Hypothalamus (tissue), 51 donors: ENCODE results near the gene IGSF23.
A peak's percentile ranks its signal among the peaks of the same experiment; 100 is the strongest.
"Not testable (repeated sequence)": the region's sequence is repeated elsewhere in the genome, so short reads cannot be mapped to it uniquely, and the experiment has no call there.

Experiments
- DNase-seq, 51 donors: peaks; one replicate each; lab custom pipeline; 2025; lab: John Stamatoyannopoulos, UW

Gene IGSF23

DNA sequence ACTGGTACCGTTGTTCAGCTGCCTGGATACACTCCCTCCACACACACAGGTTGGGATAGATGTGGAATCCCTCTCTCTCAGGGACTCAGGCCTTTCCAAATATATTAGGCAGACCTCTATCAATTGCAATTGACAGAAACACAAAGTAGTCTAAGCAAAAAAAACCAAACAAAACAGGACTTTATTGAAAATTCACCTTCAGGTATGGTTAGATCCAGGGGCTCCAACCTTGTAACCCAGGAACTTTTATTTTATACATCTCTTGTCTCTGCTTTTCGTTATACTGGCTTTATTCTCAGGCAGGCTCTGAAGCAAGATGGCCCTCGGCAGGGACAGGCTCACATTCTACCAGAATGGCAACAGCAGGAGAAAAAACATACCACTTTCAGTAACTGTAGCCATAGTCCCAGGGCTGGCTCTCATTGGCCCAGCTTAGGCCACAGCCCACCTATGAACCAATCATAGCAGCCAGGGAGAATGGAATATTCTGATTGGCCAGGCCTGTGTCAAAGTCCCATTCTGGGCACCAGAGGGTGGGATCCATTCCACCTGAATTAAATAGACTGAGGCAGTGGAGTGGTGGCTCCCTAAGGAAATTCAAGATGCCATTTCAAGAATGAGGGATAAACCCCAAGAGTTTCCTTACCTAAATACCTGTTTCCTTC lies 44.8 kb downstream of the IGSF23 start:
- DNase-seq: no peak

DNA sequence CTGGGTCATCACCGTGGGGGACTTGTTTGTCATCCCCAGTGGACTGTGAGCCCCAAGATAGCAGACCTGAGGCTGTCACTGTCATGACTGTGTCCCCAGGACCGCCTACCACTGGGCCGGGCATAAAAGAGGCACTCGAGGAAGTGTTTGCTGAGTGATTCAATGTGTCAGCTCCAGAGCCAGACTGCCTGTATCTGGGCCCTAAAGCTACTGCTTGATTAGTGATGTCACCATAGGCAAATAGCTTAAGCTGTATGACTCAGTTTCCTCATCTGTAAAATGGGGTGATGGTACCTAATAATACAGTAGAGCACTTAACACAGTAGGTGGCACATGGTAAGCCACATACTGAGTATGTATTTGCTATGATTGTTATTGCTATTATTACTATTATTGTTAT lies 46.7 kb downstream of the IGSF23 start:
- DNase-seq: no peak

DNA sequence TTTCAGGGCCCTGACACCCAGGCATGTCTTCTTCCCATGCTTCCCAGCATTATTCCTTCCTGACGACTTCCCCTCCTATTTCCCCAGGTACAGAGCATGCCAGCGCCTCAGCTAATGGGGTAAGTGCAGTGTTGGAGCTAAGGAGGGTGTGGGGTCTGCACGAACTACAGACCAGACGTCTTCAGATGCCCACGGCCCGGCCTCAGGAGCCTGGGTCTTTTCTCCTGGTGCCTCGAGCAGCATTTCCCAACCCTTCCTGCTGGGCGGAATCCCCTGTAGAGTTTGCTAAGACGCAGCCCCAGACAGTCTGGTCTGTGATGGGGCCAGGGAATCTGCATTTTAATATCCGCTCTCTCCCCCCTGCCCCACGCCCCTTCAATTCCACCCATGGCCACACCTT lies 47.8 kb downstream of the IGSF23 start:
- no peak for DNase-seq

DNA sequence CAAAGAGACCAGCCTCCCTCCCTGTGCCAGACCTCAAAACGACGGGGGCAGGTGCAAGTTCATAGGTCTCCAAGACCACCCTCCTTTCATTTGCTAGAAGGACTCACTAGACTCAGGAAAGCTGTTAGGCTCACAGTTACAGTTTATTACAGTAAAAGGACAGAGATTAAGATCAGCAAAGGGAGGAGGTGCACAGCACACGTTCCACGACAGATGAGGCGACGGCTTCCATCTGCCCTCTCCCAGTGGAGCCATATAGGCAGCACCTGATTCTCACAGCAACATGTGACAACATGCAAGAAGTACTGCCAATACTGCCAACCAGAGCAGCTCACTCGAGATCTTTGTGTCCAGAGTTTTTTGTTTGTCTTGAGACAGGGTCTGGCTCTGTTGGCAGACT lies 48.5 kb downstream of the IGSF23 start:
- DNase-seq: no peak

DNA sequence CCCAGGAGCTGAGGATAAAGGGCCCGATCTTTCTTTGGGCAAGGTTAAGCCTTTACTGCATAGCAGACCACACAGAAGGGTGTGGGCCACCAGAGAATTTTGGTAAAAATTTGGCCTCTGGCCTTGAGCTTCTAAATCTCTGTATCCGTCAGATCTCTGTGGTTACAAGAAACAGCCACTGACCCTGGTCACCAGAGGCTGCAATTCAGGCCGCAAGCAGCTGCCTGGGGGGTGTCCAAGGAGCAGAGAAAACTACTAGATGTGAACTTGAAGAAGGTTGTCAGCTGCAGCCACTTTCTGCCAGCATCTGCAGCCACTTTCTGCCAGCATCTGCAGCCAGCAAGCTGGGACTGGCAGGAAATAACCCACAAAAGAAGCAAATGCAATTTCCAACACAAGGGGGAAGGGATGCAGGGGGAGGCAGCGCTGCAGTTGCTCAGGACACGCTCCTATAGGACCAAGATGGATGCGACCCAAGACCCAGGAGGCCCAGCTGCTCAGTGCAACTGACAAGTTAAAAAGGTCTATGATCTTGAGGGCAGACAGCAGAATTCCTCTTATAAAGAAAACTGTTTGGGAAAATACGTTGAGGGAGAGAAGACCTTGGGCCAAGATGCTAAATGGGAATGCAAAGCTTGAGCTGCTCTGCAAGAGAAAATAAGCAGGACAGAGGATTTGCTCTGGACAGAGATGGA lies 49.5 kb downstream of the IGSF23 start:
- DNase-seq: peak in 2 of 51 donors; percentile 5 to 12

DNA sequence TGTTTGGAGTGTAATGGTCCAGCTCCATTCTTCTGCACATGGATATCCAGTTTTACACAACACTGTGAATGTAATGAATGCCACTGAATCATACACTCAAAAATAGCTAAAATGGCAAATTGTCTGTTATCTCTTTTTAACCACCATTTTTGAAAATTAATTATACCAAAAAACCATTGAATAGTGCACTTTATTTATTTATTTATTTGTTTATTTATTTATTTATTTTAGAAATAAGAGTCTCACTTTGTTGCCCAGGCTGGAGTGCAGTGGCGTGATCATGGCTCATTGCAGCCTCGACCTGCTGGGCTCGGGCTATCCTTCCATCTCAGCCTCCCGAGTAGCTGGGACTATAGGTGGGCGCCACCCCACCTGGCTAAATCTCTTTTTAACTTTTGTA lies 50.6 kb downstream of the IGSF23 start:
- no peak for DNase-seq

DNA sequence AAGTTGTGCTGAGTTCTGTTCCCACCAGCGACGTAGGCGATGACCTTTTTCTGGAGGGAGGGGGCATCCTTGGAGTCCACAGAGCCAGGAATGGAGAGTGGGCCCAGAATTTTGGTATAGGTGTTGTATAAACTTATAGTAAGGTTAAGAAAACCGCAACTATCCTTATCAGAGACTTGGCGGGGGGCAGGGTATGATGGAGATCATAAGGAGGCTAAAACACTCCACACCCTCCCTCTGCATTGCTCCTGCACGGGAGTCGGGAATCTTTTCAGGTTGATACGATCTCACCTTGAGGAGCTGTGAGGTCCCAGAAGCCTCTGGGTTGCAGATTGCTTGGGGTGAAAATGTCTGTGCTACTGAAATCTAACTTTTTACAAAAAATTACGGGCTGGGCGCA lies 51.6 kb downstream of the IGSF23 start:
- no peak for DNase-seq

DNA sequence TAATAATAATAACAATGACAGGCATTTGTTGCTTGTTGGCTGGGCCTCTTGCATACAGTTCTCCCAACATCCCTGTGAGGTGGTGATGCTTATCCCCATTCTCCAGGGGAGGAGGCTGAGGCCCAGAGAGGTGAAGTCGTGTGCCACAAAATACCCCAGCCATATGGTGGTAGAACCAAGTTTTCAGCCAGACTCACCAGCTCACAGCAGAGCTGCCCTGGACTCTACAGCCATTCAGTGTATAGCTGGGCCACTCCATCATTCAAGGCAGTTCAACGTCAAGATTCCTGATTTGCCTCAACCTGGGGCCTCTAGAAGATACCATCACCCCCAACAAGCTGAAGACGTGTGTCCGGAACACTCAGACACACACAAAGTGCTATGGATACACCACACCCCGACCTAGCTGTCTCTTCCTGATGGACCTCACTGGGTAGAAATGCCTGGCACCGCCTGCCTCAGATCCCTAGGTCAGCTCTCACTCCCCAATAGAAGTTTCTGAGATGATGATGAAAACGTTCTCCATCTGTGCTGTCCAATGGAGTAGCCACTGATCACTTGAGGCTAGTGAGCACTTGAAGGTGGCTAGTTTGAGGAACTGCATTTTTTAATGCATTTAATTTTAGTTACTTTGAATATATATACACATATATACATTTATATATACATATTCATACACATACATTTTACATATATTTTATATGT lies 53.6 kb downstream of the IGSF23 start:
- no peak for DNase-seq

DNA sequence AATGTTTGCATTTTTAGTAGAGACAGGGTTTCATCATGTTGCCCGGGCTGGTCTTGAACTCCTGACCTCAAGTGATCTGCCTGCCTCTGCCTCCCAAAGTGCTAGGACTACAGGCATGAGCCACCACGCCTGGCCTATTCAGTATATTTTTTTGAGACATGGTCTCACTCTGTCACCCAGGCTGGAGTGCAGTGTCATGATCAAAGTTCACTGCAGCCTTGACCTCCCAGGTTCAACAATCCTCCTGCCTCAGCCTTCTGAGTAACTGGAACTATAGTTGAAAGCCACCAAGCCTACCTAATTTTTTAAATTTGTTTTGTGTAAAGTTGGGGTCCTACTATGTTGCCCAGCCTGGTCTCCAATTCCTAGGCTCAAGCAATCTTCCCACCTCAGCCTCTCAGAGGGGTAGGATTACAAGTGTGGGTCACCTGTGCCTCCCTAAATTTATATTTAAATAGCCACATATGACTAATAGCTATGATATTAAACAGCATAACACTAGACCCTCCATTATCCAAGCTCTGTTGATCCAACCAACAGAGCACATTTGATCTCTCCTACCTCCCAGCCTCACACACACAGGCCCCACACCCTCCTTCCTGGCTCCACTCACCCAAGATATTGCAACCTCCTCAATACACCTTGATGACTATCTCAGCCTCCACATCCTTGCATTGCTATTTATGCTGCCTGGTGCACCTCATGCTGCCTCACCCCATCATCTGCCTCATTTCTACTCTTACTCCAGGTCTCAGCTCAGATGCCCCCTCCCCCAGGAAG lies 55.8 kb downstream of the IGSF23 start:
- no peak for DNase-seq

DNA sequence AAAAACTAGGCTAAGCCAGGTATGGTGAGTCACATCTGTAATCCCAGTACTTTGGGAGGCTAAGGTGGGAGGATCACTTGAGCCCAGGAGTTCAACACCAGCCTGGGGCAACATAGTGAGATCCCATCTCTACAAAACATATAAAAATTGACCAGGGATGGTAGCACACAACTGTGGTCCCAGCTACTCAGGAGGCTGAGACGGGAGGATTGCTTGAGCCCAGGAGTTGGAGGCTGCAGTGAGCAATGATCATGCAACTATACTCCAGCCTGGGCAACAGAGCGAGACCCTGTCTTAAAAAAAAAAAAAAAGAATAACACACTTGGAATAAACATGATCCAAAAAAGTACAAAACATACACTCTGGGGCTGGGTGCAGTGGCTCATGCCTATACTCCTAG lies 56.7 kb downstream of the IGSF23 start:
- DNase-seq: not testable (repeated sequence)

DNA sequence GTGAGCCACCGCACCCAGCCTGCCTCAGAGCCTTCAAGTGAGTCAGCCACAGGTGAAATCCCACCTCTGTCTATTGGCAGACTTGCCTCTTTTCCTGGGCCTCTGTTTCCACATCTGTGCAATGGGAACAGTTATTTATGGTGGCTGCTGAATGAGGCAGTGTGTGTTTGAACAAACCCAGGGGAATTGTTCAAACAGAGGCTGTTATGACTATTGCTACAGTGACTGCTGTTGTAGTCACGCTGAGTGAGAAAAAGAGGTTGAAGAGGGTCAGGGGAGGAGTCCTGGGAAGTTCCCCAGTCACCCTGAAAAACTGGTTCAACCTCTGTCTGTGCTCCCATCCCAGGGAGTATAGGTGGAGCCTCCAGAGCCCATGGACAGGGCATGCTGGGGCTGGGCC lies 58.0 kb downstream of the IGSF23 start, which contains the start of gene CEACAM19:
CEACAM19 (plus strand) TSS at position 83 of the 400 bp plus-strand sequence. CDS start 450 bp downstream, outside the sequence.
- no peak for DNase-seq

DNA sequence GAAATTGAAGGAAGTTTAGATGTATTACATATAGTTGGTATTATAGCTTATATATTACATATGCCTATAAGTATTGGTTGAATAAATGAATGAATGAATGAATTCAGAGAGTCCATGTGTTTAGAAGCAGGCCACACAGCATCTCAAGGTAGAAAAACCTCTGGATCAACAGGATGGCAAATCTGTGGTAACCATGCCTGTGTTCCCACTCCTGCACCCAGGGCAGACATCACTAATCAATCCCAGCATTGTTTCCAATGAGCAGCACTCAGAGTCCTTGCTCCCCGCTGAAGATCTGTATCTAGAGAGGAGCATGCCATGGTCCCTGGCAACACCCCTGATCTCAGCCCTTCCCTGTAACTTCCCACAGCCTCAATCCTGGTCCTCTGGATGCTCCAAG lies 58.9 kb downstream of the IGSF23 start:
- DNase-seq: no peak

DNA sequence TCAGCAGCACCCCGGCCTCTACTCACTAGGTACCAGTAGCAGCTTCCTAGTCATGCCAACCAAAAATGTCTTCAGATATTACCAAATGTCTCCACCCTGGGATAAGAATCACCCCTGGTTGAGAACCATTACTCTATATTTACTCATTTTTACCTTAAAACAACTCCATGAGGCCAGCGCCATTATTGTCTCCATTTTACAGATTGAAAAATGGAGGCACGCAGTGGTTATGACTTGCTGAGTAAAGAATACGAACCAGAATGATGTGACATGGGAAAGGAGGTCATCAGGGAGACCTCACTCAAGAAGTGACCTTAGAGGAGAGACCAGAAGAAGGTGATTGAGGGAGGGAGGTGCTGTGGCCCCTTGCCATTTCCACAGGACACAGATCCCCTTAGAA lies 60.1 kb downstream of the IGSF23 start:
- DNase-seq: no peak

DNA sequence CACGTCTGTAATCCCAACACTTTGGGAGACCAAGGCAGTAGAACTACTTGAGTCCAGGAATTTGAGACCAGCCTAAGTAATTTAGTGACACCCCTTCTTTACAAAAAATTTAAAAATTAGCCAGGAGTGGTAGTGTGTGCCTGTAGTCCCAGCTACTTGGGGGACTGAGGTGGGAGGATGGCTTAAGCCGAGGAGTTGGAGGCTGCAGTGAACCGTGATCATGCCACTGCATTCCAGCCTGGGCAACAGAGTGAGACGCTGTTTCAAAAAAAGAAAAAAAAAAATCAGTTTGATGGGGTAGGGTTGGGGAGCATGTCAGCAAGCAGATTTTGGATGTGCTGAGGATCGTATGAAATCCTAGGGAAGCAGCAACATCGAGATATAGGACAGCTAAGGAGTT lies 62.2 kb downstream of the IGSF23 start:
- DNase-seq: no peak

DNA sequence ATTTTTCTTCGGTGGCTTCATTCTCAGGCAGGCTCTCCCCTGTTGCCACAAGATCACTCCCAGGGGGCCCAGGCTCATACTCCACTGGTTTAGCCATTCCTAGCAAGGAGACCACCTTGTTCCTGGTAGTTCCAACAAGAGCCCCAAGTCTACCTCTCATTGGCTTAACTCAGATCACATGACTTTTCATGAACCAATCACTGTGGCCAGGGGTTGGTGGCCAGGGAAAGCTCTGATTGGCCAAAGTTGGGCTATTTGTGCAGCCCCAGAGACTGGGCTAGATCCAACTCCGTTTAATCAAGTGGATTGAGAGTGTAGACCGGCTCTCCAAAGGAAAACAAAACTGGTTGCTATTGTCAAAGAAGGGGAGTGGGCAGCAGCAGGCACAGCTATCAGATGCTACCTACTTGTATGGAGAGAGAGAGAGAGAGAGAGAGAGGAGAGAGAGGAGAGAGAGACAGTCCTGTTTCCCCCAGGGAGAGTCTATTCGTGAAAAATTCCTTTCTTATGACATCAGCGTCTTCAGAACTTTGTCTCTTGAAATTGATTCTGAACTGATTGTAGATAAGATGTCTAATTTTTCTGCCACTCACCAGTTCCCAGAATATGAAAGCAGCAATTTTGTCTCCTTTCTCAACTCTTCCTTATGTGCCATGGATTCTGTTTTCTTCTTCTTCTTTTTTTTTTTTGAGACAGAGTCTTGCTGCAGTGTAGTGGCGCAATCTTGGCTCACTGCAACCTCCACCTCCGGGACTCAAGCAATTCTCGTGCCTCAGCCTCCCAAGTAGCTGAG lies 63.9 kb downstream of the IGSF23 start:
- DNase-seq: no peak

DNA sequence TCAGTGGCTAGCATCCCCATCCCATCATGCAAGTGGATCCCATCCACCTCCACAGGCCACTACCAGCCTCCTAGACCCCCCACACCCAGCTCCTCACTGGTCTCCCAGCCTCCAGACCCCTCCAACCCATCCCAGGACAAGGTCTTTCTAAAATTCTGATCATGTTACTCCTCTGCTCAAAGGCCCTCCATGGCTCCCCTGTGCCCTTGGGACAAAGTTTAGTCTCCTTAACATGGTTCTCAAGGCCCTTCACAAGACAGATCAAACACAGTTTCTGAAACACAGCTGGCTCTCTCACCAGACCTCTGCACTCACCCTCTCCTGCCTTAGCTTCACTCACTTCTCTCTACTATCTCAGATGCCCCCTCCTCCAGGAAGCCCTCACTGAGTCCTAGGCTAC lies 67.2 kb downstream of the IGSF23 start:
- DNase-seq: no peak

DNA sequence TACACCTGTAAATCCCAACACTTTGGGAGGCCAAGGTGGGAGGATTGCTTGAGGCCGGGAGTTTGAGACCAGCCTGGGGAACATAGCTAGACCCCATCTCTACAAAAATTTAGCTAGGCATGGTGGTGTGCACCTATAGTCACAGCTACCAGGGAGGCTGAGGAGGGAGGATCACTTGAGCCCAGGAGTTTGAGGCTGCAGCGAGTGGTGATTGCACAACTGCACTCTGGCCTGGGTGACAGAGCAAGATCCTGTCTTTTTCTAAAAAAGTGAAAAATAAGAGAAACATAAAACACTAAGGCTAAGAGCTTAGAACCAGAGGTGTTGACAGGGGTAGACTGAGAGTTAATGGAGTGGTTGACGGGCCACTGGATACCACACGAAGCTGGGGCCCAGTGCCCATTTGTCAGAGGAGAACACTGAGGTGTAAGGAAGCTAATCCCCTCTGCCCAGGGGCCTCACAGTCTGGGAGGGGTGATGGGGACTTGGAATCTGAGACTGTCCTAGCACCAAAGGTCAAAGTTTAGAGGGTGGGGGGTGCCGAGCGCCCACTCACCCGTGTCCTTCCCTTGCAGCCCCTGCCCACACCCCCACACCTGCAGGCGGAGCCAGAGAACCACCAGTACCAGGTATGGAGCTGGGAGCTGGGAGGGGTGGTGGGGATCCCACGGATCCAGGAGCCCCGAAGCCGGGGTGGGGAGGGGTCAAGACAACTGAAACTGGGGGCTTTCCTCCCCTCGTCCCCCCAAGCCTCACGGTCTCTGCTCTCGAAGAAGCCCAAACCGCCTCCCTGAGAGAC lies 68.8 kb downstream of the IGSF23 start:
- no peak for DNase-seq

DNA sequence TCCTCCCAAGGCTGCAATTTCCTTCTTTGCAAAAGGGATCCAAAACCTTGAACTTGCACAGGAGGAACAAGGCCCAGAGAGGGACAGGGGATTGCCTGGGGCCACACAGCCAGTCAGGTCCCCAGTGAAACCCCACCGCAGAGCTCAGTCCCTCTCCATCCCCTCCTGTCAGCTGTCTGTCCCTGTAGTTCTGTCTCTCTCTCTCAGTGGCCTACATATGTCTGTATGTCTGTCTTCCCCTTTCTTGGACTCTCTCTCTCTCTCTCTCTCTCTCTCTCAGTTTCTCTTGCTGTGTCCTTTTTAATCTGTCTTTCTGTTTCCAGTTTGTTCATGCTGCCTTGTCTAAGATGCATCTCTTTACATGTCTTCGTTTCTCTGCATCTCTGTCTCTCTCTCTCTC lies 69.4 kb downstream of the IGSF23 start:
- no peak for DNase-seq

DNA sequence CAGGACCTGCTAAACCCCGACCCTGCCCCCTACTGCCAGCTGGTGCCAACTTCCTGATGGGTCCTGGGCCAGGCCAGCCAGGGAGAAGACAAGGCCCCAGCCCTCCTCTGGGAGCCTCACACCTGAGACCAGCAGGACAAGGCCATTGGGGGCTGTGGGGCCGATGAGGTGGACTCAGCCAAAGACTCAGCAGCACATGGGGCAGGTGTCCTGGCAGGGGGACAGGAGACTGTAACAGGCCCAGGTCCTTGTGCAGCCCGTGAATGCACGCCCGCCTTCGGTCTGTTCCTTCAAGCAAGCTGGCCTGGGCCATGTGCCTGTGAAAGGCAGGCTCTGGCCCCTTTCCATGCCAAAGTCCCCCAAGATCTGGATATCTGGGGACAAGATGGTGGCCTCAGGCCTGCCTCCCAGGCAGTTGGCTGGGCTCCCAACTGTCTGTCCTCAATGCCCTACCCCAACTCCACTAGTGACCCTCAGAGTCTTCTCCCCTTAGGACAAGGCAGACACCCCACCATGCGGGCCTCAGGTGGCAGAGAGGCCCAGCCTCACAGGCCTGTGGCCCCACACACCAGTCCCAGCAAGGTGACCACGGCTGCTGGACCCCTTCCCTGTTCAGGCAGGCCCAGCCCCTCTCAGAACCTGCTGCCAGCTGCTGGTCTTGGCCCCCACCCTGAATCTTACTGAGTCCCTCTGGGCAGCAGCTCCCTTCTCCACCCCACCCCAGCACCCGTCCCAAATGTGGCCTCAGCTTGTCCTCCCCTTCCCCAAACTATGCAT lies 70.3 kb downstream of the IGSF23 start:
- DNase-seq: no peak
